Smooth muscle cell (in vitro differentiated cells): ENCODE results near the gene ULK1. TPM values are rescaled to one million over a fixed set of nuclear protein-coding genes. Genes with fewer than 3 reads are reported as not detected.

Experiments used
- DNase-seq: peaks from one replicate; lab custom pipeline; 2025; ENCODE audit not compliant: unreplicated experiment; lab: John Stamatoyannopoulos, UW
- H2AFZ ChIP-seq: fragments of 200-600 bp; sonication (generic); 2 replicates; pipeline ENCODE4 v1.6.0; 2016; ENCODE audit warnings: antibody characterized with exemption, low read depth, mild to moderate bottlenecking
- H3F3A ChIP-seq: fragments of 200-600 bp; sonication (generic); 2 replicates; pipeline ENCODE4 v1.6.0; 2017; ENCODE audit warnings: antibody characterized with exemption, low read depth
- H3K27ac ChIP-seq: fragments of 200-600 bp; sonication (generic); 2 replicates; pipeline ENCODE4 v1.5.1; 2016; ENCODE audit warnings: low read depth, mild to moderate bottlenecking
- H3K27me3 ChIP-seq: fragments of 200-600 bp; sonication (generic); 2 replicates; pipeline ENCODE4 v1.6.1; 2016; ENCODE audit warnings: low read depth, mild to moderate bottlenecking
- H3K36me3 ChIP-seq: fragments of 200-600 bp; sonication (generic); 2 replicates; pipeline ENCODE4 v1.5.1; 2016; ENCODE audit warnings: low read depth
- H3K4me1 ChIP-seq: fragments of 200-600 bp; sonication (generic); 2 replicates; pipeline ENCODE4 v1.5.1; 2016; ENCODE audit warnings: low read depth
- H3K4me2 ChIP-seq: fragments of 200-600 bp; sonication (generic); 2 replicates; pipeline ENCODE4 v1.6.0; 2016; ENCODE audit warnings: mild to moderate bottlenecking
- H3K4me3 ChIP-seq: fragments of 200-600 bp; sonication (generic); 2 replicates; pipeline ENCODE4 v1.5.1; 2016; ENCODE audit warnings: mild to moderate bottlenecking
- H3K79me2 ChIP-seq: fragments of 200-600 bp; sonication (generic); 2 replicates; pipeline ENCODE4 v1.6.0; 2016; ENCODE audit warnings: low read depth, mild to moderate bottlenecking
- H3K9ac ChIP-seq: fragments of 200-600 bp; sonication (generic); 2 replicates; pipeline ENCODE4 v1.6.0; 2016; ENCODE audit warnings: low read depth
- H3K9me3 ChIP-seq: fragments of 200-600 bp; sonication (generic); replicated peaks from 2 replicates; pipeline ENCODE4 v1.5.1; 2016; ENCODE audit warnings: low read depth
- H4K20me1 ChIP-seq: fragments of 200-600 bp; sonication (generic); 2 replicates; pipeline ENCODE4 v1.6.0; 2016; ENCODE audit warnings: low read depth
- CTCF ChIP-seq: fragments of 200-600 bp; sonication (generic); IDR thresholded peaks from 2 replicates; pipeline ENCODE4 v1.5.1; 2017; ENCODE audit warnings: borderline replicate concordance, mild to moderate bottlenecking, antibody characterized with exemption; ENCODE audit not compliant: insufficient read depth, poor library complexity, severe bottlenecking
- WGBS: methylation state at CpG from one replicate; pipeline ENCODE4 v1.1.7; 2016; ENCODE audit warnings: low lambda C conversion rate; 5-methylcytosine and 5-hydroxymethylcytosine counted together
- polyA plus RNA-seq: library from polyadenylated mRNA; unstranded; fragments of >200 nt; fragmentation: Nextera tagmentation; extraction: Ambion mirVana; gene quantifications from 2 replicates; pipeline ENCODE4 v1.2.1, GENCODE V29; 2016
- total RNA-seq: library from RNA; depleted of rRNA; stranded (reverse); fragments of >200 nt; gene quantifications from 2 replicates; pipeline ENCODE4 v1.2.3, GENCODE V29; 2014

ULK1 gene
- total and polyA plus RNA-seq, 2 experiments from 2014 or later: 8.5 to 10.5 TPM

DNA sequence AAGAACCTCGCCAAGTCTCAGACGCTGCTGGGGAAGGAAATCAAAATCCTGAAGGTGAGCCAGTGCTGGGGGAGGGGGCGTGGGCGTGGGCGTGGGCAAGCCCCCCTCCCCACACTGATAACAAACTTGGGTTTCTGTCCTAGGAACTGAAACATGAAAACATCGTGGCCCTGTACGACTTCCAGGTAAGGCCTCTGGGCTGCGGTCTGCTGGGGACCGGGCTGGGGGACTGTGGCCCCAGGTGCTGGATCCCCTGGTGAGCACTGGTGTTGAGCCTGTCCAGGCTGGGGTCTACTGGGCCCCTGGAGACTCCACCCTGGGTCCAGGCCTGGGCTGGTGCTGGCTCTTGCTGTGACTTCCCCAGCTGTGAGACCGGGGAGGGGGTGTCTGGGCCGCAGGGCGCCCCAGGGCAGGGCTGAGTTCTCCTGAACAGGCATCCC is 1.2 kb downstream of the ULK1 start:
- Histone ChIP-seq H3K4me2 (peak overlapping the region; percentile 98), H3K9me3 (no peaks in the 10 kb centered on the region), H3F3A (peaks cover 4% of the 10 kb centered on the region), H3K9ac (peak overlapping the region; percentile 87), H2AFZ (no peak overlapping the region), H3K4me3 (peak overlapping the region; percentile 79), H3K36me3 (no peaks in the 10 kb centered on the region), H3K79me2 (peaks cover 51% of the 10 kb centered on the region), H3K4me1 (peaks cover 16% of the 10 kb centered on the region), H3K27me3 (no peaks in the 10 kb centered on the region), H4K20me1 (peaks cover 54% of the 10 kb centered on the region), H3K27ac (peak overlapping the region; percentile 93)
- 9% methylated on average over 10 of the region's 12 CpGs for WGBS
- no peak for DNase-seq
- no peak for TF ChIP-seq CTCF

- DNase-seq: peak; percentile 62
- peak overlapping the region; percentile 87 for H3K9ac ChIP-seq
- peaks cover 60% of the 10 kb centered on the region for H4K20me1 ChIP-seq
- peaks cover 16% of the 10 kb centered on the region for H3K4me1 ChIP-seq
- peak overlapping the region; percentile 79 for H3K4me3 ChIP-seq
- no peak for TF ChIP-seq CTCF
- peaks cover 4% of the 10 kb centered on the region for H3F3A ChIP-seq
- no peaks in the 10 kb centered on the region for H3K9me3 ChIP-seq
- H3K27me3 ChIP-seq: no peaks in the 10 kb centered on the region
- H3K79me2 ChIP-seq: peaks cover 56% of the 10 kb centered on the region
- peak overlapping the region; percentile 98 for H3K4me2 ChIP-seq
- H2AFZ ChIP-seq: no peak overlapping the region
- 9% methylated on average over 32 of the region's 39 CpGs for WGBS
- peak overlapping the region; percentile 93 for H3K27ac ChIP-seq
- no peaks in the 10 kb centered on the region for H3K36me3 ChIP-seq
Observed at GRCh38 chr12:131896080-131896810, 1.8 kb downstream of the ULK1 start.

DNA sequence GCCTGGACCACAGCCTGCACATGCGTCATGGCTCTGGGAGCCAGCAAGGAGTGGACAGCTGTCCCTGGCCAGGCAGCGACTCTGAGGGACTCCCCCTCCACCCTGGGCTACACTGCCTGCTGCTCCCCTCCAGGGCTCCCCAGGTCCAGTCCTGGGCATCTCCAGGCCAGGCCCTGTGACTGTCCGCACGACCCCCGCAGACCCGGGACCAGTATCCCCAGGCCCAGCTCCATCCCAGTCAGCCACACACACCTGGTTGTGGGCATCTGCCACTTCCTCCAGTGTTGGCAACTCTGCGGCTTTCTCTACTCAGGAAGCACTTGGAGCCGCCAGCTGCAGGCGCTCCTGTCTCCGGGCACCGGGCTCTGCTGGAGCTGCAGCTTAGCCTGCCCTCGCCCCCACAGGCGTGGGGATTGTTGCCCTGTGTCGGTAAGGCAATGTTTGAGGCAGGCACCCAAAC is 2.4 kb downstream of the ULK1 start:
- Histone ChIP-seq H3K36me3 (no peaks in the 10 kb centered on the region), H3K9ac (peak overlapping the region; percentile 87), H3K9me3 (no peaks in the 10 kb centered on the region), H3K79me2 (peaks cover 62% of the 10 kb centered on the region), H3K4me1 (peaks cover 16% of the 10 kb centered on the region), H2AFZ (no peak overlapping the region), H3K4me3 (peak overlapping the region; percentile 79), H3K27ac (peak overlapping the region; percentile 93), H3K4me2 (peak overlapping the region; percentile 98), H4K20me1 (peaks cover 65% of the 10 kb centered on the region), H3K27me3 (no peaks in the 10 kb centered on the region), H3F3A (peaks cover 4% of the 10 kb centered on the region)
- no peak for DNase-seq
- no peak for TF ChIP-seq CTCF
- 85% methylated on average over 14 of the region's 14 CpGs for WGBS
